Measurements from ENCODE around the gene ZNF529. TPM values are rescaled to one million over a fixed set of nuclear protein-coding genes. Genes with fewer than 3 reads are reported as not detected.

The ZNF529 gene
- total RNA-seq, 4 donors from 2014 or later = 11.0 to 15.9 (median 13.1) TPM

DNA sequence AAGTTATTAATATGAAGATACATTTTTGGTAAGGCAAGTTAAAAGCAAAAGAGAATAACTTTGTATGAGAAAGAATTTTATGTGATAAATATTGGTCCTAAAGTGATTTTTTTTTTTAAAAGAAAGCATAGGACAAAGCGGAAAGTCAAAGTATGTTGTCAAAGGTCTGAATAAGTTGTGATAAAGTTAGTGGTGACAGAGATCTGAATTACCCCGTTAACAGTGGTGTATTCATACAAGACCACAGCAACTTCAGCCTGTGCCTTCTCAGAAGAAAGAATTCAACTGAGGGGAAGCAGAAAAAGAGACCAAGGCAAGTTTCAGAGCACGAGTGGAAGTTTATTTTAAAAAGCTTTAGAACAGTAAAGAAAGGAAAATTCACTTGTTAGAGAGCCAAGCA lies 64.8 kb downstream of the ZNF529 start:
- DNase-seq (ENCODE audit: low spot score in 2 of 2) = no peak
- no peaks in the 10 kb centered on the region for H3K4me1 ChIP-seq
- no peaks in the 10 kb centered on the region for H3K27me3 ChIP-seq
- TF ChIP-seq POLR2A (IDR thresholded peaks at IDR 0.05) = no peak
- no peak for TF ChIP-seq EP300 (IDR thresholded peaks at IDR 0.05)
- TF ChIP-seq, protein P1, sequence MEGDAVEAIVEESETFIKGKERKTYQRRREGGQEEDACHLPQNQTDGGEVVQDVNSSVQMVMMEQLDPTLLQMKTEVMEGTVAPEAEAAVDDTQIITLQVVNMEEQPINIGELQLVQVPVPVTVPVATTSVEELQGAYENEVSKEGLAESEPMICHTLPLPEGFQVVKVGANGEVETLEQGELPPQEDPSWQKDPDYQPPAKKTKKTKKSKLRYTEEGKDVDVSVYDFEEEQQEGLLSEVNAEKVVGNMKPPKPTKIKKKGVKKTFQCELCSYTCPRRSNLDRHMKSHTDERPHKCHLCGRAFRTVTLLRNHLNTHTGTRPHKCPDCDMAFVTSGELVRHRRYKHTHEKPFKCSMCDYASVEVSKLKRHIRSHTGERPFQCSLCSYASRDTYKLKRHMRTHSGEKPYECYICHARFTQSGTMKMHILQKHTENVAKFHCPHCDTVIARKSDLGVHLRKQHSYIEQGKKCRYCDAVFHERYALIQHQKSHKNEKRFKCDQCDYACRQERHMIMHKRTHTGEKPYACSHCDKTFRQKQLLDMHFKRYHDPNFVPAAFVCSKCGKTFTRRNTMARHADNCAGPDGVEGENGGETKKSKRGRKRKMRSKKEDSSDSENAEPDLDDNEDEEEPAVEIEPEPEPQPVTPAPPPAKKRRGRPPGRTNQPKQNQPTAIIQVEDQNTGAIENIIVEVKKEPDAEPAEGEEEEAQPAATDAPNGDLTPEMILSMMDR (IDR thresholded peaks at IDR 0.05) = no peak
- peaks cover 0 to 100% (median 47%) of the 10 kb centered on the region in 4 donors for H3K9me3 ChIP-seq
- H3K4me3 ChIP-seq = no peak overlapping the region
- peaks cover 0 to 46% (median 0%) of the 10 kb centered on the region in 3 donors for H3K36me3 ChIP-seq
- H3K27ac ChIP-seq = no peak overlapping the region
- 90% methylated on average over 3 of the region's 3 CpGs for WGBS, 2 donors

DNA sequence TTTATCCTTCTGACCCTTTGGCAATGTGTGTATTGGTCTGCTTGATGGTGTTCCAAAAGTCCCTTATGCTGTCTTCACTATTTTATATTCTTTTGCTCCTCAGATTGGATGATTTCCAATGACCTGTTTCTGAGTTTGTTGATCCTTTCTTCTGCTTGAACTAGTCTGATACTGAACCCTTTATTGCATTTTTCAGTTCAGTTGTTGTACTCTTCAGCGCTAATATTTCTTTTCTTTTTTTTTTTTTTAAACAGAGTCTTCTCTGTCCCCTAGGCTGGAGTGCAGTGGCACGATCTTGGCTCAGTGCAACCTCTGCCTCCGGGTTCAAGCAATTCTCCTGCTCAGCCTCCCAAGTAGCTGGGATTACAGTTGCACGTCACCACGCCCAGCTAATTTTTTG lies 71.1 kb downstream of the ZNF529 start:
- Histone ChIP-seq H3K27ac (no peak overlapping the region), H3K9me3 (peaks cover 0 to 100% (median 24%) of the 10 kb centered on the region in 4 donors), H3K27me3 (no peaks in the 10 kb centered on the region), H3K36me3 (no peaks in the 10 kb centered on the region), H3K4me1 (no peaks in the 10 kb centered on the region), H3K4me3 (no peak overlapping the region)
- DNase-seq (ENCODE audit: low spot score in 2 of 2) = no peak
- TF ChIP-seq EP300 (IDR thresholded peaks at IDR 0.05) = no peak
- TF ChIP-seq, protein P1 (IDR thresholded peaks at IDR 0.05) = no peak
- no peak for TF ChIP-seq POLR2A (IDR thresholded peaks at IDR 0.05)
- WGBS, 2 donors = 90 to 96% methylated on average over 5 of the region's 5 CpGs

DNA sequence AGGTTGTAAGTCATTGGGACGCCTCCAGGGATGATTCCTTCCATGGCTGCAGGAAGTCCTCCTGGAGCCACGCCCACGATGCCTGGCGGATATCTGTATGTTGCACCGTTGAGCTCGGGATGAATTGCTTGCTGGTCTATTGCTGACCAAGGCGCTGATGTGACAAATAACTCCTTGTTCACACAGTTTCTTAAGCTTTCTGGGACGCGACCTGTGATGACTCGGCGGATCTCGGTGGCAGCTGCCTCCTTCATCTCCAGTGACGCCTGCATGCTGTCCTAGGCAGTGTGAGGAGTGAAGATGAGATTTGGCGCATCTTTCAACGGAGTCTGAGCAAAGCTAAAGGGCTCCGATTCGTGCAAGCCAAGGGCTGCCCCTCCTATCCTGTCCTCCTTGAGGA lies 76.1 kb downstream of the ZNF529 start:
- Histone ChIP-seq H3K36me3 (no peaks in the 10 kb centered on the region), H3K27ac (no peak overlapping the region), H3K9me3 (peaks cover 0 to 65% (median 5%) of the 10 kb centered on the region in 4 donors), H3K27me3 (no peaks in the 10 kb centered on the region), H3K4me3 (no peak overlapping the region), H3K4me1 (no peaks in the 10 kb centered on the region)
- no peak for TF ChIP-seq POLR2A (IDR thresholded peaks at IDR 0.05)
- TF ChIP-seq, protein P1 (IDR thresholded peaks at IDR 0.05) = no peak
- no peak for TF ChIP-seq EP300 (IDR thresholded peaks at IDR 0.05)
- DNase-seq (ENCODE audit: low spot score in 2 of 2) = no peak
- 87 to 92% methylated on average over 16 to 17 of the region's 17 CpGs for WGBS, 2 donors

Other genes starting within 250 kb of the ZNF529 start
- 10 to 100 TPM in 2 of 4 donors, 1 to 10 TPM in 2; 5.7 to 15.3 (median 9.3) TPM for gene ZFP14, start 194.1 kb downstream of the ZNF529 start, total RNA-seq
- 1 to 10 TPM; 4.1 to 9.4 (median 5.6) TPM for gene ZFP82, start 154.6 kb downstream of the ZNF529 start, total RNA-seq
- gene ZNF566, start 83.7 kb downstream of the ZNF529 start, total RNA-seq = 10 to 100 TPM; 12.1 to 20.1 (median 14.9) TPM
- 10 to 100 TPM; 10.5 to 41.1 (median 15.1) TPM for gene ZNF260, start 45.0 kb downstream of the ZNF529 start, total RNA-seq
- 10 to 100 TPM in 1 of 4 donors, 1 to 10 TPM in 3; 6.9 to 10.1 (median 9.4) TPM for gene ZNF382, start 32.0 kb upstream of the ZNF529 start, total RNA-seq
- gene ZNF461, start 93.5 kb upstream of the ZNF529 start, total RNA-seq = 10 to 100 TPM in 1 of 4 donors, 1 to 10 TPM in 3; 5.0 to 17.4 (median 6.6) TPM
- 10 to 100 TPM in 1 of 4 donors, 1 to 10 TPM in 3; 6.7 to 12.7 (median 8.7) TPM for gene ZNF567, start 114.3 kb upstream of the ZNF529 start, total RNA-seq
- gene ZNF850, start 199.5 kb upstream of the ZNF529 start, total RNA-seq = 1 to 10 TPM; 2.4 to 3.3 (median 3.1) TPM